Measurements from ENCODE around the gene NQO2.

GRCh38 chr6:2962636-2963035 lies 37.1 kb upstream of the NQO2 start:
- TF ChIP-seq CTCF (IDR thresholded peaks at IDR 0.05) = no peak
- TF ChIP-seq POLR2A (IDR thresholded peaks at IDR 0.05) = no peak

All from heart left ventricle (tissue), 13 donors.